Activated naive CD4-positive, alpha-beta T cell treated with anti-CD3 and anti-CD28 coated beads for 36 hours (primary cell): ENCODE data around the gene TSC22D2. TPM values are rescaled to one million over a fixed set of nuclear protein-coding genes. Genes with fewer than 3 reads are reported as not detected.

Experiments
- CTCF ChIA-PET: fragments of 350-600 bp; sonication (Branson Sonifier 250); formaldehyde crosslinking; loops from one replicate; lab custom pipeline; 2021; ENCODE audit warnings: antibody characterized with exemption; lab: Charles Lee
- DNase-seq: peaks from one replicate; pipeline ENCODE4 v3.0.0-alpha.2; 2020
- H3K27ac Mint-ChIP-seq: one replicate; pipeline ENCODE4 v1.8.0; 2021; ENCODE audit warnings: mild to moderate bottlenecking, mixed read lengths
- H3K27me3 Mint-ChIP-seq: one replicate; pipeline ENCODE4 v1.8.0; 2021; ENCODE audit warnings: low read depth, mixed read lengths
- H3K36me3 Mint-ChIP-seq: one replicate; pipeline ENCODE4 v1.8.0; 2021; ENCODE audit warnings: low read depth, mixed read lengths
- H3K4me1 Mint-ChIP-seq: one replicate; pipeline ENCODE4 v1.8.0; 2021; ENCODE audit warnings: low read depth, mixed read lengths
- H3K4me3 Mint-ChIP-seq: one replicate; pipeline ENCODE4 v1.8.0; 2021; ENCODE audit warnings: mild to moderate bottlenecking, moderate library complexity, mixed read lengths
- H3K9me3 Mint-ChIP-seq: one replicate; pipeline ENCODE4 v1.8.0; 2021; ENCODE audit warnings: mixed read lengths
- intact Hi-C: fragments of 100-400 bp; cut with micrococcal nuclease; formaldehyde crosslinking; loops from one replicate; pipeline ENCODE4 v1.15.1; 2023
- total RNA-seq, 2 experiments: library from RNA; stranded (reverse); gene quantifications; one replicate each; pipeline ENCODE4 v1.2.3, GENCODE V29; 2021

TSC22D2 gene
- total RNA-seq, 2 experiments from 2014 or later: 13.0 to 13.7 TPM

DNA sequence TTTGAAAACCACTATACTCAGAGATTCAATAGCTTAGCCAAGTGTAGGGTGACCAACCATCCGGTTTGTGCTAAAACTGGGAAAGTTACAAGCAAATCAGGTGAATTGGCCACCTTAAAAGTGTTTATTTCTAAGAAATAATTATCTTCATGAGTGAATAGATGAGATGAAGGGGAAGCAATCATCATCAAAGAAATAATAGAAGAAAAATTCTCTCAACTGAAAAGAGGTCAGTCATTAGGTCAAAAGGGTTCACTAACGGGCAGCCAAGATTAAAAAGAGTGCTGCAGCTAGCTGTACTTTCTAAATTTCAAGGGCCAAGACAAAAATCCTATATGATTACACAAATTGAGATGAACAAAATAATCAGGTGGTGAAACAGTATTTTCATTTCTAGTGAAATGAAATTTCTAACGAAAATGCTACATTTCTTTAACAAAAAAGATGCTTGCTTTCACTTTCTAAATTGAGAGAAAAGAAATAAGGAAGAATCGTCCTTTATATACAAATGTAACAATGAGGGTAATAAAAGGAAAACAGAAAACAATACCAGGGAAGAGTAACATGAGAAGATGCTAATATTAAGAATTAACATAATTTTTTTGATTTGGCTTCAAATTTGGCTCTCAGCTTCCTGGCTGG is 34.7 kb upstream of the TSC22D2 start:
- H3K4me1 Mint-ChIP-seq: peaks cover 6% of the 10 kb centered on the region
- H3K9me3 Mint-ChIP-seq: no peaks in the 10 kb centered on the region
- intact Hi-C loops: no loop called here
- H3K4me3 Mint-ChIP-seq: no peak overlapping the region
- no peak overlapping the region for H3K27ac Mint-ChIP-seq
- CTCF ChIA-PET: no interaction called here
- no peaks in the 10 kb centered on the region for H3K27me3 Mint-ChIP-seq
- H3K36me3 Mint-ChIP-seq: no peaks in the 10 kb centered on the region
- DNase-seq: no peak

- intact Hi-C loops: no loop called here
- Mint-ChIP-seq H3K4me3 (no peak overlapping the region), H3K36me3 (no peaks in the 10 kb centered on the region), H3K27ac (no peak overlapping the region), H3K4me1 (peaks cover 6% of the 10 kb centered on the region), H3K9me3 (no peaks in the 10 kb centered on the region), H3K27me3 (no peaks in the 10 kb centered on the region)
- DNase-seq: no peak
- CTCF ChIA-PET: no interaction called here
Observed at GRCh38 chr3:150374975-150375374, 33.1 kb upstream of the TSC22D2 start.

DNA sequence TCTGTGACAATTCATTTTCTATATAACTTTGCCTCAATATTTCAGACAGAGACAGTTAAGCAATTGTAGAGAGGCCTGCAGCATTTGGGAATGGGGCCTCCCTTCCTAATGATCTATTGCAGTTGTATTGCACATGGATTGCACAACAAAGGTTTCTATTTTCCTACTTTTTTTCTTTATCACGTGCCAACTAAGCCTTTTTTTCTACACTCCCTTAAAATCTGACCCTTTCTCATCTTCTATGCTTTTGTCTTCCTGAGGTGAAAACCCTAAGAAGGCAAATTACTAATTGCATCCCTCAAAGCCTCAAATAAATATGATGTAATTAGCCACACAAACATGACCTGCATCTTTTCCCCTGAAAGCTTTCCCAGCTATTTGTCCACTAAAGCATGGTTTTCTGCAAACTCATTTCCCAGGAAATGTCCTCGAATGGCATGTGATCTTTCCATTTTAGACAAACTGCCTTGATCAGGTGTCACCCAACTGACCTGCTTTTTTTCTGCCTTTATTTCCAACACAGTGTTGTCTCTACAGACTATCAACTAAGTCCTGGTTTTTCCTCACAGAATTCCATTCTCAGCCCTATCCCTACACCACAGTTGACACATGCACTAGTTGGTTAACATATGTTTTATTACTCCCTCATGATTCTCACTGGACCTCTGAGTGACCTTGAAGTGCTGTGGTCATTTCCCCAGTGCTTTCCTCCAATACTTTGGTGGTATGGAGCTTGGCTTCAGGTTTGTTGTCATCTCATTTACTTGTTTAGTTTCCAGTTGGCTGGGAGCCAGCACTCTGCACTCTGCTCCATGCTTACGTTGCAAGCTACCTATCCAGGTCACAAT is 31.9 kb upstream of the TSC22D2 start:
- Mint-ChIP-seq H3K27me3 (no peaks in the 10 kb centered on the region), H3K4me3 (no peak overlapping the region), H3K4me1 (peaks cover 6% of the 10 kb centered on the region), H3K27ac (no peak overlapping the region), H3K9me3 (no peaks in the 10 kb centered on the region), H3K36me3 (no peaks in the 10 kb centered on the region)
- CTCF ChIA-PET: interaction anchor here (0.6 to 0.7 kb wide), 2 partner anchors 32 to 834 kb away, joined by 3 read pairs; partner anchors contain the start of gene TSC22D2
- intact Hi-C loops: no loop called here
- no peak for DNase-seq

DNA sequence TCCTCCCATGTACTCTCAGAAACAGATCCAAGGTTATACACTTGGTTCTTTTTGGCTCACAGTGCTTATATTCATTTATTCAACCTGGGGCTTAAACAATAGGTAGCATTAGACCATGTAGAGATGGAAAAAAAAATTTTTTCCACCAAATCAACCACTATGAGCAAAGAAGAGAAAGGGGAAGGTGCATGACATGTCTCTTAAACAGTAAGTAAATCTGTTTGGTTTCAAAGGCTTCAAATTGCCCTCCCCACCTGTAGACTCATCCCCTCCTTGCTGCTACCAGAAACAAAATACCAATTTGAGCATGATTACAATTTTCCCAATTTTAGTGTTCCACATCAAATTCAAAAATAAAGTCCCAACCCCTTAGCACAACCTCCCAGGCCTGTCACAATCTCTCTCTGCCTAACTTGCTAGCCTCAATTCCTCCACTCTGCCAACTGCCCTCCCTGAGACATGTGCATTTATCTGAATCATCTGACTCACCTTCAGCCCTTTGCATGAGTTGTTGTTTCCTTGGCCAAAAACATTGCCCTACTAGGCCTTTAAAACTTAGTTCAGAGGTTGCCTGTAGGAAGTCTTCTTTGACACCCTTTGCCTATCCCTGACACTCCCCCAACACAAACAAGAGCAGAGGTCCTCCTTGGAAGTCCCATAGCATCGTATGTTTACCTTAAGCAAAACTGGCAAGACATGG is 30.3 kb upstream of the TSC22D2 start:
- H3K4me1 Mint-ChIP-seq: peaks cover 12% of the 10 kb centered on the region
- intact Hi-C loops: no loop called here
- no peak overlapping the region for H3K4me3 Mint-ChIP-seq
- H3K27me3 Mint-ChIP-seq: no peaks in the 10 kb centered on the region
- CTCF ChIA-PET: no interaction called here
- H3K9me3 Mint-ChIP-seq: no peaks in the 10 kb centered on the region
- DNase-seq: no peak
- no peaks in the 10 kb centered on the region for H3K36me3 Mint-ChIP-seq
- H3K27ac Mint-ChIP-seq: no peak overlapping the region

- intact Hi-C loops: no loop called here
- CTCF ChIA-PET: no interaction called here
- no peak for DNase-seq
- Mint-ChIP-seq H3K27me3 (no peaks in the 10 kb centered on the region), H3K36me3 (no peaks in the 10 kb centered on the region), H3K27ac (no peak overlapping the region), H3K9me3 (no peaks in the 10 kb centered on the region), H3K4me1 (peaks cover 10% of the 10 kb centered on the region), H3K4me3 (no peak overlapping the region)
Observed at GRCh38 chr3:150378301-150378748, 29.8 kb upstream of the TSC22D2 start.

DNA sequence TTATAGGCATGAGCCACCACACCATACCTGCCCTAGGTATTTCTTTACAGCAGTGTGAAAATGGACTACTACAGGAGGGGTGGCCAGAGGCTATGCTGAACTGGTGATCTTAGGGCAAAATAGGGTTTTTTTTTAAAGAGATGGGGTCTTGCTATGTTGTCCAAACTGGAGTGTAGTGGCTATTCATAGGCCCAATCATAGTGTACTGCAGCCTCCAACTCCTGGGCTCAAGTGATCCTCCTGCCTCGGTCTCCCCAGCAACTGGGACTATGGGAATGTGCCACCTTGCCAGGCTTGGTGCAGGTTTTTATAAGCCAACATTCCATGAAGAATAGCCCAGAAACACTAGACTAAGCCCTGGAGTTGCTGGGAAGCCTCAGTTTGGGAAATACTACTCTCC is 28.6 kb upstream of the TSC22D2 start:
- CTCF ChIA-PET: no interaction called here
- Mint-ChIP-seq H3K27me3 (no peaks in the 10 kb centered on the region), H3K9me3 (no peaks in the 10 kb centered on the region), H3K27ac (no peak overlapping the region), H3K4me1 (peaks cover 10% of the 10 kb centered on the region), H3K36me3 (no peaks in the 10 kb centered on the region), H3K4me3 (no peak overlapping the region)
- intact Hi-C loops: no loop called here
- DNase-seq: no peak

DNA sequence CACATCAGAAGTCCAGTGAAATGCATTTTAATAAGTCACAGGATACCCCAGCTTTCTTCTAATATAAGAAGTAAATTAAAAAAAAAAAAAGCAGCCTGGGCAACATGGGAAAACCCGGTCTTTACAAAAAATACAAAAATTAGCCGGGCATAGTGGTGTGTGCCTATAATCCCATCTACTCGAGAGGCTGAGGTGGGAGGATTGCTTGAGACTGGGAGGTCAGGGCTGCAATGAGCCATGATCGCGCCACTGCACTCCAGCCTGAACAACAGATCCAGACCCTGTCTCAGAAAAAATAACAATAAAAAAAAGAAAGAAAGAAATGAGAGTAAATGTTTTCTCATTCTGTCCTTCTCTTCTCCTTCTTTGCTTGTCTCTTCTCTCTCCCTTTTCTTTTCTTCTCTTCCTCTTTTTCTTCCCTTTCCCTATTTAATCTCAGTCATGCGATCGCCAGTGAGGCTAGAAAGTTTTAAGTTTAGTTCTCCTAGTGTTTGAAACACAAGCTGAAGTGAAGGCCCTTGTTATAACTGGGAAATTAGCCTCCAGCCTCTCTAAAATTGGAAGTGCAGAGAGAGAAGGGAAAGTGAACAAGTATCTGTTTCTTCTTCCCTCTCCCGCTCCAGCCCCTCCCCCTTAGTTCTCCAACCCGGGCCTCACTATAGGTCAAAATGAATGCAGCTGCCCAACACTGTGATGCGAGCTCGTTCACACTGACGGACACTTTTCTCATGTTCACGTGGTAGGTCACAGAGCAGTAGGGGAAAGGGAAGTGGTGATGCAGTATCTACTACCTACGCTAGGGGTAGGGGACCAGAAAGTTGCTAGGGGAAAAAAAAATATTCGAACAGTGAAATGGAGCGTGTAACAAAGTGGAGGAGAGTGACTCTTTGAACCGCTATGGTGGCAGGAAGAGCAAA is 23.5 kb upstream of the TSC22D2 start:
- CTCF ChIA-PET: interaction anchor here (0.7 to 2.3 kb wide), 8 partner anchors 12 to 415 kb away, joined by 3 to 16 read pairs (median 4); no protein-coding TSS in a partner anchor
- Mint-ChIP-seq H3K27ac (peak overlapping the region; percentile 66), H3K4me3 (peak overlapping the region; percentile 56), H3K4me1 (peaks cover 20% of the 10 kb centered on the region), H3K27me3 (no peaks in the 10 kb centered on the region), H3K36me3 (no peaks in the 10 kb centered on the region), H3K9me3 (no peaks in the 10 kb centered on the region)
- intact Hi-C loops: loop anchor here (1.0 to 2.0 kb wide), 3 partner anchors 24 to 572 kb away; partner anchors contain the start of genes RNF13 and TSC22D2
- DNase-seq: peak; percentile 71

- Mint-ChIP-seq H3K4me1 (peaks cover 28% of the 10 kb centered on the region), H3K4me3 (peak overlapping the region; percentile 32), H3K36me3 (no peaks in the 10 kb centered on the region), H3K27ac (peak overlapping the region; percentile 85), H3K9me3 (no peaks in the 10 kb centered on the region), H3K27me3 (no peaks in the 10 kb centered on the region)
- CTCF ChIA-PET: interaction anchor here (0.9 to 2.3 kb wide), 7 partner anchors 11 to 416 kb away, joined by 3 to 16 read pairs (median 5); no protein-coding TSS in a partner anchor
- intact Hi-C loops: loop anchor here (1.0 to 2.0 kb wide), 3 partner anchors 23 to 573 kb away; partner anchors contain the start of genes RNF13 and TSC22D2
- peak; percentile 63 for DNase-seq
Observed at GRCh38 chr3:150385296-150386242, 22.5 kb upstream of the TSC22D2 start.

GRCh38 chr3:150388498-150389418 is 19.3 kb upstream of the TSC22D2 start:
- Mint-ChIP-seq H3K27me3 (no peaks in the 10 kb centered on the region), H3K27ac (no peak overlapping the region), H3K9me3 (no peaks in the 10 kb centered on the region), H3K36me3 (no peaks in the 10 kb centered on the region), H3K4me3 (no peak overlapping the region), H3K4me1 (peaks cover 27% of the 10 kb centered on the region)
- intact Hi-C loops: no loop called here
- CTCF ChIA-PET: no interaction called here
- DNase-seq: no peak

GRCh38 chr3:150390087-150390486 is 18.0 kb upstream of the TSC22D2 start:
- H3K9me3 Mint-ChIP-seq: no peaks in the 10 kb centered on the region
- no peak overlapping the region for H3K27ac Mint-ChIP-seq
- intact Hi-C loops: no loop called here
- DNase-seq: no peak
- no peak overlapping the region for H3K4me3 Mint-ChIP-seq
- H3K4me1 Mint-ChIP-seq: peaks cover 20% of the 10 kb centered on the region
- CTCF ChIA-PET: interaction anchor here (0.8 to 1.4 kb wide), 2 partner anchors 22 to 32 kb away, joined by 3 read pairs; no protein-coding TSS in a partner anchor
- H3K36me3 Mint-ChIP-seq: no peaks in the 10 kb centered on the region
- H3K27me3 Mint-ChIP-seq: no peaks in the 10 kb centered on the region
